Measurements from ENCODE around the gene TMEM244. TPM values are rescaled to one million over a fixed set of nuclear protein-coding genes. Genes with fewer than 3 reads are reported as not detected.

TMEM244 gene, protein sequence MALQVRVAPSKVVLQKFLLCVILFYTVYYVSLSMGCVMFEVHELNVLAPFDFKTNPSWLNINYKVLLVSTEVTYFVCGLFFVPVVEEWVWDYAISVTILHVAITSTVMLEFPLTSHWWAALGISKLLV
- not detected for total RNA-seq
- polyA plus RNA-seq: not detected

DNA sequence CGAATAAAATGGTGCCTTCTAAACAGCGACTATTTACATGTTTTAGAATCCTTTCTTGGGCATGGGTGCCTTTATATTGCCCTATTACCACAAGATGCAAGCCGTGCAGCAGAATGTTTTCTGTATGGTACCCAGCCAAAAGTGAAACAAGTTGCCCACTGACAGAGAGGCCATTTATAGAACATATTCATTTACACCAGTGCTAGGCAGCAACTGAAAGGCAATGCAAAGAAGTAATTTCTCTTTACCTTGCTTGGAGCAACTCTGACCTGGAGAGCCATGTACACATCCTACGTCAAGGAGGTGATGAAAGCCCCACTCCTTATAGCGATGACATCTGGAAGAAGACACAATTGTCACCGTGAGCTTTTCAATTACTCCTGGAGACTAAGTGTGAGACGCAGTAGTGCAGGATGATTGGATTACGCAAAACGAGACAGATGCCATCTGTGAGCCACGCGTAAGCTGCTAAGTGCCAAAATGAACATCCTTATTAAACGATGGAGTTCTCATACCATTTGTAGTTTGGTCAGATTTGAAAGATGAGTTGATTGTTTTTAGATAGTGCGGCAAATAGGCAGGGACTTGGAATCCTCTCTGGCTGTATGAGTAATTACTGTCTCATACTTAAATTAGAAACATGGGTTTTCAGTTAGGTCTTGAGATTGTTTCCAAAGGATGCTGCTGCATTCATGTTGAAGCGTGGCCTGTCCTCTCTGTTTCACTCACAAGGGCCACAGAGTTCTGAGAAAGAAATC lies at the start of gene TMEM244:
Gene TMEM244 (minus strand): TSS at position 408 of the 758 bp plus-strand sequence. CDS start 127 bp downstream, at position 281.
- Histone ChIP-seq H3K27me3 (no peaks in the 10 kb centered on the region), H3K36me3 (no peaks in the 10 kb centered on the region), H3K4me1 (peaks cover 0 to 19% (median 9%) of the 10 kb centered on the region in 4 donors), H3K9me3 (no peaks in the 10 kb centered on the region), H3K4me3 (no peak within 1 kb of the TSS), H3K27ac (no peak within 1 kb of the TSS)
- WGBS, 2 donors: 80 to 82% methylated on average over 14 of the region's 14 CpGs
- intact Hi-C loops (cut with DNase I): no loop called here
- DNase-seq: no peak
- TF ChIP-seq POLR2A (IDR thresholded peaks at IDR 0.05) (no peak), POLR2AphosphoS5 (IDR thresholded peaks at IDR 0.05) (no peak), EP300 (IDR thresholded peaks at IDR 0.05) (no peak)
- TF ChIP-seq, protein P1, sequence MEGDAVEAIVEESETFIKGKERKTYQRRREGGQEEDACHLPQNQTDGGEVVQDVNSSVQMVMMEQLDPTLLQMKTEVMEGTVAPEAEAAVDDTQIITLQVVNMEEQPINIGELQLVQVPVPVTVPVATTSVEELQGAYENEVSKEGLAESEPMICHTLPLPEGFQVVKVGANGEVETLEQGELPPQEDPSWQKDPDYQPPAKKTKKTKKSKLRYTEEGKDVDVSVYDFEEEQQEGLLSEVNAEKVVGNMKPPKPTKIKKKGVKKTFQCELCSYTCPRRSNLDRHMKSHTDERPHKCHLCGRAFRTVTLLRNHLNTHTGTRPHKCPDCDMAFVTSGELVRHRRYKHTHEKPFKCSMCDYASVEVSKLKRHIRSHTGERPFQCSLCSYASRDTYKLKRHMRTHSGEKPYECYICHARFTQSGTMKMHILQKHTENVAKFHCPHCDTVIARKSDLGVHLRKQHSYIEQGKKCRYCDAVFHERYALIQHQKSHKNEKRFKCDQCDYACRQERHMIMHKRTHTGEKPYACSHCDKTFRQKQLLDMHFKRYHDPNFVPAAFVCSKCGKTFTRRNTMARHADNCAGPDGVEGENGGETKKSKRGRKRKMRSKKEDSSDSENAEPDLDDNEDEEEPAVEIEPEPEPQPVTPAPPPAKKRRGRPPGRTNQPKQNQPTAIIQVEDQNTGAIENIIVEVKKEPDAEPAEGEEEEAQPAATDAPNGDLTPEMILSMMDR (IDR thresholded peaks at IDR 0.05): no peak

DNA sequence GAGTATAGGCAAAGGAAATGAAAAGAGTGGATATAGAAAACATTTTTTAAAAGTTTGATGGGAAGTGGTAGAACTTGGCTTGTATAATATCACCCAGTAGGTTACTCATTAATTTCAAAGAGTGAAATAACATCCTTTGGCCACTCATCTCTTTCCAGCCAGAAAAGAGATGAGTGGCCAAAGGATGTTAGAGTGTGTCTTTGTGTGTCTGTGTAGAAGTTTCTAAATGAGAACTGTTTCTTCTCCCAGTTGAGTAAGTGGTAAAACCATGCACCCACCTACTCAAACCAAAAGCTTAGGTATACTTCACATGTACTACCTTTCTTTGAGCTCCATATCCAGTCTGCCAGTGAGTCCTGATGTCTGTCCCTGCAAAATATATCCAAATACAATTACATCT lies 47.7 kb upstream of the TMEM244 start:
- Histone ChIP-seq H3K9me3 (no peaks in the 10 kb centered on the region), H3K4me3 (no peak overlapping the region), H3K27ac (no peak overlapping the region), H3K36me3 (no peaks in the 10 kb centered on the region), H3K4me1 (no peaks in the 10 kb centered on the region), H3K27me3 (no peaks in the 10 kb centered on the region)
- TF ChIP-seq EP300 (IDR thresholded peaks at IDR 0.05) (no peak), POLR2AphosphoS5 (IDR thresholded peaks at IDR 0.05) (no peak), POLR2A (IDR thresholded peaks at IDR 0.05) (no peak)
- TF ChIP-seq, protein P1 (IDR thresholded peaks at IDR 0.05): no peak
- no peak for DNase-seq
- intact Hi-C loops (cut with DNase I): no loop called here

DNA sequence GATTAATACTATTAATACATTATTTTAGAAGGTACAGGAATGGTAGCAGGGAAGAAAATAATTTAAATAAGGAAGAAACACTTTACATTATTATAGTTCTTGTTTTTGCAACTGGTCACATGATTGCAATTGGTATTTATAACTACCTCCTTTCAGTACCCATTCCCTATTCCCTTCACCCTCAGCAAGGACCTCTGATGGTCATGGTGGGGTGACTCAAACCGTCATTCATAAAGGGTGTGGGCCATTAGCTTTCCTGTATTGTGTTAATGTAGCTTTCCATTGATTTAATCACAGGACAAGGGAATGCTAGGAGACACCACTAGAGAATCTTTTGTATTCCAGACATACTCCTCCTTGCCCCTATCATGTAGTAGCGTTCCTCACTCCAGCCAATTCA lies 47.2 kb upstream of the TMEM244 start:
- intact Hi-C loops (cut with DNase I): no loop called here

DNA sequence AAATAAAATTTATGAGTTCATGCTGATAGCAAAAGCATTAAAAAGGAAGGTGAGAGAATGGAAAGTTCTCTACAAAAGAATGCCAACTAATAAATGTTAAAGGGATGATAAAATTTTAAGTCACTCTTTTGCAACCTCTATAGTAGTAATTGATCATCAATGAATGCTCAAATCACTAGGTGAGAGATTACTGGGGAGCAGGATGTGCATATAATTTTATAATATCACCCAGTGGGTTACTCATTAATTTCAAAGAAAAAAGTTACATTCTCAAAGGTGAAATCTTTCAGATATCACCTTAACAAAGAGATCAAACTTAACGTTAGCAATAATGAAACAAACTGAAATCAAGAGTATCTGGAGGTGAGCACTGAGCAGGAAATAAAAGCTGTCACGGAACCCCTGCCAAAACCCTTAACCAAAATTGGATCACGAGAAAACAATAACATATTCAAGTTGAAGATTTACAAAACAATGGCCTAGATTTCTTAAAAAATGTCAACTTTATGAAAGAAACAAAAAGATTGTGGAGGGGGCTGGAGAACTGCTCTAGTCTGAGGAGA lies 45.5 kb upstream of the TMEM244 start:
- DNase-seq: no peak
- 53 to 71% methylated on average over 3 of the region's 3 CpGs for WGBS, 2 donors
- H3K4me1 ChIP-seq: no peaks in the 10 kb centered on the region
- intact Hi-C loops (cut with DNase I): no loop called here
- no peak overlapping the region for H3K27ac ChIP-seq
- no peaks in the 10 kb centered on the region for H3K36me3 ChIP-seq
- peaks cover 0 to 7% (median 0%) of the 10 kb centered on the region in 4 donors for H3K9me3 ChIP-seq
- TF ChIP-seq POLR2AphosphoS5 (IDR thresholded peaks at IDR 0.05) (no peak), EP300 (IDR thresholded peaks at IDR 0.05) (no peak), POLR2A (IDR thresholded peaks at IDR 0.05) (no peak)
- TF ChIP-seq, protein P1 (IDR thresholded peaks at IDR 0.05): no peak
- no peak overlapping the region for H3K4me3 ChIP-seq
- no peaks in the 10 kb centered on the region for H3K27me3 ChIP-seq

More for the DNA sequence above, 47.2 kb upstream of the TMEM244 start:
- no peak overlapping the region for H3K4me3 ChIP-seq
- no peaks in the 10 kb centered on the region for H3K4me1 ChIP-seq
- no peak for DNase-seq
- no peaks in the 10 kb centered on the region for H3K27me3 ChIP-seq
- no peak overlapping the region for H3K27ac ChIP-seq
- no peaks in the 10 kb centered on the region for H3K9me3 ChIP-seq
- TF ChIP-seq POLR2A (IDR thresholded peaks at IDR 0.05) (no peak), EP300 (IDR thresholded peaks at IDR 0.05) (no peak), POLR2AphosphoS5 (IDR thresholded peaks at IDR 0.05) (no peak)
- TF ChIP-seq, protein P1 (IDR thresholded peaks at IDR 0.05): no peak
- 78 to 81% methylated on average over 2 of the region's 2 CpGs for WGBS, 2 donors
- no peaks in the 10 kb centered on the region for H3K36me3 ChIP-seq
